SK-N-DZ (cell line): Measurements from ENCODE around the gene LAG3. TPM values are rescaled to one million over a fixed set of nuclear protein-coding genes. Genes with fewer than 3 reads are reported as not detected.
"Not testable (repeated sequence)": the region's sequence is repeated elsewhere in the genome, so short reads cannot be mapped to it uniquely, and the experiment has no call there.

Experiments
- DNase-seq: peaks from one replicate; pipeline ENCODE4 v3.0.0-alpha.2; 2015; ENCODE audit warnings: low spot score
- polyA plus RNA-seq, 2 experiments: library from polyadenylated mRNA; depleted of rRNA; stranded (reverse); fragments of >200 nt; gene quantifications; 2 replicates each; pipeline ENCODE4 v1.2.3, GENCODE V29; 2014

Gene LAG3
- 0.46 and 2.2 TPM in 2 replicates for polyA plus RNA-seq (2014; cell fraction: cytosol; rRNA removed)
- polyA plus RNA-seq (2014; cell fraction: nucleus; rRNA removed), result 14.0 and 24.1 TPM in 2 replicates

DNA sequence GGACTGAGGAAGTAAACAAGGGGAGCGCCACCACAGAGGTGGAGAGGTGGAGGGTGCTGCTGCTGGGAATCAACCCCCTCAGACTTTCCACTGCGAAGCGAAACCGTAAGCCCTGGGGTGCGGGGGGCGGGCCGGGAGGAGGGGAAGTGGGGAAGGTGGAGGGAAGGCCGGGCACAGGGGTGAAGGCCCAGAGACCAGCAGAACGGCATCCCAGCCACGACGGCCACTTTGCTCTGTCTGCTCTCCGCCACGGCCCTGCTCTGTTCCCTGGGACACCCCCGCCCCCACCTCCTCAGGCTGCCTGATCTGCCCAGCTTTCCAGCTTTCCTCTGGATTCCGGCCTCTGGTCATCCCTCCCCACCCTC lies at the start of gene LAG3:
LAG3 (plus strand) TSS at position 190 of the 365 bp plus-strand sequence. CDS start 333 bp downstream, outside the sequence.
- DNase-seq, result no peak

DNA sequence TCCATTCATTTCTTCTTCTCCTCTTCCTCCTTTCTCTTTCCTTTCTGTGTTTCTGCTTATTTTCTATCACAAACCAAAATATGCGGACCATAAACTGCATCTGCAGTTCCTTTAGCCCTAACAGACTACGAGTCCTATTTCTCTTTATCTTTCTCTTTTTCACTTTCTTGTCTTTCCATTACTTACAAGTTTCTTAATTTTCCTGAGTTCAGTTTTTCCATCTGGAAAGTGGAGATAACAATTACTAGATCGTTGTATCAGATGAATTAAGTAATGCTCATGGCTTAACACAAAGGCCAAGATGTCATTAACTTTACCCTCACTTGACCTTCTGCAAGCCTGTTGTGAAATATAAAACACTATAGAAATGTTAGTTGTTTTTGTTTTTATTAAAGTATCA lies 49.5 kb upstream of the LAG3 start:
- no peak for DNase-seq

- peak; percentile 100 for DNase-seq
Measured at GRCh38 chr12:6723607-6724408, 48.5 kb upstream of the LAG3 start, which contains the start of gene COPS7A. Gene COPS7A (plus strand): TSS chr12:6724046. CDS start chr12:6724657, 611 bp downstream.

DNA sequence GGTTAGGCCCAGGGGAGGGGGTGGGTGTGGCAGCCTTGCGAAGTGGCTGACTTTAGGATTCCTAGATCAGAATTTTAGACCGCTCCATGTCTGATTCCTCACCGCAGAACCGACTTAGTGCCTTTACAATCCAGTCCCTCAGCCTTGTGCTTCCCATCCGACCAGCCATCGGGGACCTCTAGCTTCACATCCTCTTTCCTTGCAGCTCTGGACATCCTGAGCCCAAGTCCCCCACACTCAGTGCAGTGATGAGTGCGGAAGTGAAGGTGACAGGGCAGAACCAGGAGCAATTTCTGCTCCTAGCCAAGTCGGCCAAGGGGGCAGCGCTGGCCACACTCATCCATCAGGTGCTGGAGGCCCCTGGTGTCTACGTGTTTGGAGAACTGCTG lies 47.9 kb upstream of the LAG3 start:
- DNase-seq, result peak; percentile 65

DNA sequence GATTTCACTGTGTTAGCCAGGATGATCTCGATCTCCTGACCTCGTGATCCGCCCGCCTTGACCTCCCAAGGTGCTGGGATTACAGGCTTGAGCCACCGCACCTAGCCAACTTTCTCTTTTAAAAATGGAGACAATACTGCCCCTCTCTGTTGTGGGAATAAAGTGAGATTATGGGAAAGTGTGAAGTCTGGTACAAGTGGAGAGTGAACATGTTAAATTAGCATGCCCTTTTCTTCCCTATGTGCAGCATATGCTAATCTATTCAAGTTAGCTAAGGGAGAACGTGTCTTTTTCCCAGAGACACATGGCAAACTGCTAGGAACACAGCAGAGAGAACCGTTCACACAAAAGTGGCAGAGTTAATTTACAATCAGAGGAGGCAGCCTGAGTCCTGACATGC lies 47.0 kb upstream of the LAG3 start:
- no peak for DNase-seq

DNA sequence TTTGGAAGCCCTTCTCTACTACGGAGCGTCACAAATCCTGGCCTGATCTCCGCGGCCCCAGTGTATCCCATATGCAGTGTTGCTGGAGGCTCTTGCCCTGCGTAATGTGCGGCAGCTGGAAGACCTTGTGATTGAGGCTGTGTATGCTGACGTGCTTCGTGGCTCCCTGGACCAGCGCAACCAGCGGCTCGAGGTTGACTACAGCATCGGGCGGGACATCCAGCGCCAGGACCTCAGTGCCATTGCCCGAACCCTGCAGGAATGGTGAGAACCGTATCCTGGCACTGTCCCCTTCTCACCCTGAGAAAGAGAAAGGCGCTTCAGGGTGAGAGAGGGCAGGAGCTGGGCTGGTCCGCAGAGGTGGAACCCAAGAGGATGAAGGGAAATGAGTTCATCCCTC lies 43.1 kb upstream of the LAG3 start:
- no peak for DNase-seq

GRCh38 chr12:6730169-6730568 lies 42.2 kb upstream of the LAG3 start:
- DNase-seq, result no peak

GRCh38 chr12:6734506-6735387 lies 37.6 kb upstream of the LAG3 start:
- no peak for DNase-seq

GRCh38 chr12:6735448-6736191 lies 36.7 kb upstream of the LAG3 start:
- DNase-seq, result peak; percentile 68

DNA sequence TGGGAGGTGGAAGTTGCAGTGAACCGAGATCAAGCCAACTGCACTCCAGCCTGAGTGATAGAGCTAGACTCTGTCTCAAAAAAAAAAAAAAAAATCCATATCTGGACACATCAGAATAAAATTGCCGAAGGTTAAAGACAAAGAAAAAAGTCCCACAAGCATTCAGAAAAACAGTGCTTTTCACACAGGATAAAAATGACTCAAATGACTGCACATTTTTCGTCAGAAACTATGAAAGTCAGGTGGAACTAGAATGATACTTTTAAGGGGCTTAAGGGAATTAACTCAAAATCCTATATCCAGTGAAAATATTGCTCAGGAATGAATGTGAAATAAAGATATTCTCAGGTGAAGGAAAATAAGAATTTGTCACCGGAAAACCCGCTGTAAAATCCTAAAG lies 35.6 kb upstream of the LAG3 start:
- DNase-seq, result no peak

DNA sequence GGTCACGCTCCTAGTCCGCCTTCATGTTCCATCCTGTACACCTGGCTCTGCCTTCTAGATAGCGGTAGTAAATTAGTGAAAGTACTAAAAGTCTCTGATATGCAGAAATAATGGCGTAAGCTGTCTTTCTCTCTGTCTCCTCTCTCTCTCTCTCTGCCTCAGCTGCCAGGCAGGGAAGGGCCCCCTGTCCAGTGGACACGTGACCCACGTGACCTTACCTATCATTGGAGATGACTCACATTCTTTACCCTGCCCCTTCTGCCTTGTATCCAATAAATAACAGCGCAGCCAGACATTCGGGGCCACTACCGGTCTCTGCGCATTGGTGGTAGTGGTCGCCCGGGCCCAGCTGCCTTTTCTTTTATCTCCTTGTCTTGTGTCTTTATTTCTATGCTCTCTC lies 30.2 kb upstream of the LAG3 start:
- not testable (repeated sequence) for DNase-seq

- no peak for DNase-seq
Measured at GRCh38 chr12:6742834-6743233, 29.5 kb upstream of the LAG3 start.

- DNase-seq, result not testable (repeated sequence)
Measured at GRCh38 chr12:6743300-6743699, 29.0 kb upstream of the LAG3 start.

DNA sequence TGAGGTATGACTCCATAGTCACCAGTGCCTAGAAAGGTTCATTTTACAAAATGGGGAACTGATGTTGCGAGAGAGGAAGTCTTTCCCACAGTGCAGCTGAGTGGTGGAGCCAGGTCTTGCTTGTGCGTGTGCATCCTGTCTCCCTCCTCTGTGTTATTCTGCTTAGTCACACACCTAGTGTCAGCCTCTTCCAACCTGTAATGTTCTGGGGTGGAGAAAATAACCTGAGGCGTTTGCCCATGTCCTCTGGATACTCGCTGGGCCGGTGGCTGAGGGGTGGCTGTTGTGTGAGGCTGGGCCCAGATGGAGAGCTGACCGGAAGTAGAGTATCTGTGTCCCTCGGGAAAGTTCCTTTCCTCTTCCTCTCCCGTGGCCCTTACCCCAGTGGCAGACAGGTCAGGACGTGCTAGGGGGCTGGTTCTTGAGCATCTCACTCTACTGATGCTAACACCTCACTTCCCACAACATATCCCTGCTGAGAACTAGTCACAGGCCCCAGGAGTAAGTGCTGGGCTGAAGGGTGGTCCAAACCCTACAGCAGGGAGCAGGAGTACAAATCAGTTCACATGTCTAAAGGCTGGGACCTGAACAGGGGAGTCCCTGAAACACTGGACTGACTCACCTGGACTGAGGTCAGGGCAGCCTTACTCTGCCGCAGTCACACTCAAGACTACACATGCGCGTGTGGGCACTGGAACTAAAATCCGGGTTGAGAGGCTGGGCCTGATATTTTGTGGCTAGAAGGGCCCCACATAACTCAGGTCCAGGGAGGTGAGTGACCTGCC lies 26.4 kb upstream of the LAG3 start:
- no peak for DNase-seq

GRCh38 chr12:6747216-6747615 lies 25.1 kb upstream of the LAG3 start:
- DNase-seq, result no peak

GRCh38 chr12:6748761-6749160 lies 23.6 kb upstream of the LAG3 start:
- DNase-seq, result no peak

DNA sequence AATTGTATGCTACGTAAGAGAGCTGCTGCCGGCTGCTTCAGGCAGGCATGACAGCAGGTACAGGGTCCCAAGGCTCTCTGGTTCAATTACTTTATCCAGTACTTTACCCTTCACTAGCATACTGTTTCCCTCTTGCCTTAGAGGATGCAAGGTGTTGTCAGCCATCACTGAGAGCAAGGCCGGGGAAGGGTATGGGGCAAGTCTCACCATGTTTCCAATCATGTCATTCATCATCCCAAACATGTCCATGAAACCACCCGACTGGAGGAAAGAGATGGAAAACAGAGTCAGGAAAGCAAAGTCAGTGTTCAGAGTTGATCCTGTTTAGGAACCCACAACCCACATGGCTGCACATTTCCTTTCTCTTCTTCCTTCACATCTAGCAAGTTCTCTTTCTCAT lies 21.8 kb upstream of the LAG3 start:
- DNase-seq, result no peak

DNA sequence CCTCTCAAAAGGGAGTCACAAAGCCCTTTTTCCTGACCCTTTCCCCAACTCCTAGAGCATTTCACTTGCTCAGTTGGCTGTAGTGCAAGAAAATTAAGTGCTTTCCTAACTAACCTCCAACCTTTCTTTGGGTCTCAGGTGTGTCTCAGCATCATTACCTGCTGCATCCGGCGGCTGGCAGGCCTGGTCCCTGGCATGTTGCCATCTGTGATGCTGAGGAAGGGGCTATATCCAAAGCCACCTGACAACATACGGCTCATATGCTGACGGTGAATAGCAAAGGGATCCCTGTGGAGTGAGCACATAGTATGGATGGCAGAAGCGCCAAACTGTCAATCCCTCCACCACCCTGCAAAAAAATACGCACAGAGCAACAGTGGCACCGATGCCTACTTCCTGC lies 20.6 kb upstream of the LAG3 start:
- DNase-seq, result no peak

- peak; percentile 72 for DNase-seq
Measured at GRCh38 chr12:6752167-6752920, 20.0 kb upstream of the LAG3 start.
